ENCODE results near the gene RBM39. TPM values are rescaled to one million over a fixed set of nuclear protein-coding genes. Genes with fewer than 3 reads are reported as not detected.
"Not testable (repeated sequence)": the region's sequence is repeated elsewhere in the genome, so short reads cannot be mapped to it uniquely, and the experiment has no call there.

Gene RBM39
- total RNA-seq, 4 donors from 2014 or later = 231 to 462 (median 427) TPM

- ATAC-seq (ENCODE audit: low FRiP score) (no peak), DNase-seq (ENCODE audit: low spot score) (no peak)
- TF ChIP-seq CTCF (IDR thresholded peaks at IDR 0.05) = no peak
Observed at GRCh38 chr20:35721219-35721618, 20.8 kb downstream of the RBM39 start.

GRCh38 chr20:35720165-35721123 is 21.6 kb downstream of the RBM39 start:
- DNase-seq (ENCODE audit: low spot score) (no peak), ATAC-seq (ENCODE audit: low FRiP score) (peak; percentile 17)
- no peak for TF ChIP-seq CTCF (IDR thresholded peaks at IDR 0.05)

GRCh38 chr20:35719717-35720116 is 22.3 kb downstream of the RBM39 start:
- ATAC-seq (ENCODE audit: low FRiP score) (no peak), DNase-seq (ENCODE audit: low spot score) (no peak)
- TF ChIP-seq CTCF (IDR thresholded peaks at IDR 0.05) = no peak

GRCh38 chr20:35718972-35719635 is 23.0 kb downstream of the RBM39 start:
- TF ChIP-seq CTCF (IDR thresholded peaks at IDR 0.05) = no peak
- ATAC-seq (ENCODE audit: low FRiP score) (no peak), DNase-seq (ENCODE audit: low spot score) (no peak)

GRCh38 chr20:35718321-35718720 is 23.7 kb downstream of the RBM39 start:
- not testable (repeated sequence) for ATAC-seq (ENCODE audit: low FRiP score); DNase-seq (ENCODE audit: low spot score)

GRCh38 chr20:35716330-35716729 is 25.7 kb downstream of the RBM39 start:
- DNase-seq (ENCODE audit: low spot score) = no peak
- no peak for ATAC-seq (ENCODE audit: low FRiP score)
- TF ChIP-seq CTCF (IDR thresholded peaks at IDR 0.05) = no peak

- ATAC-seq (ENCODE audit: low FRiP score) = no peak
- TF ChIP-seq CTCF (IDR thresholded peaks at IDR 0.05) = no peak
- DNase-seq (ENCODE audit: low spot score) = no peak
Observed at GRCh38 chr20:35715652-35716051, 26.4 kb downstream of the RBM39 start.
